GM10248 (cell line): ENCODE results near the gene TSPAN31.

Source experiments
- CTCF ChIA-PET: fragments of 300-600 bp; sonication (Branson Sonifier 250); formaldehyde crosslinking; extraction: SDS; loops from one replicate; lab custom pipeline; 2021; ENCODE audit warnings: antibody characterized with exemption; lab: Yijun Ruan, JAX
- POLR2A ChIA-PET: fragments of 350-650 bp; sonication (Branson Sonifier 250); formaldehyde crosslinking; extraction: SDS; loops from one replicate; lab custom pipeline; 2020; ENCODE audit warnings: antibody characterized with exemption; lab: Yijun Ruan, JAX
- DNase-seq: peaks from one replicate; pipeline ENCODE4 v3.0.0; 2012; ENCODE audit errors: extremely low spot score
- TF ChIP-seq, protein P1 (sequence below): IDR thresholded peaks from 2 replicates; pipeline ENCODE4 v1.5.1; 2012; ENCODE audit warnings: mild to moderate bottlenecking, low read depth; ENCODE audit errors: extremely low read depth, missing control alignments, control extremely low read depth

The TSPAN31 gene

DNA sequence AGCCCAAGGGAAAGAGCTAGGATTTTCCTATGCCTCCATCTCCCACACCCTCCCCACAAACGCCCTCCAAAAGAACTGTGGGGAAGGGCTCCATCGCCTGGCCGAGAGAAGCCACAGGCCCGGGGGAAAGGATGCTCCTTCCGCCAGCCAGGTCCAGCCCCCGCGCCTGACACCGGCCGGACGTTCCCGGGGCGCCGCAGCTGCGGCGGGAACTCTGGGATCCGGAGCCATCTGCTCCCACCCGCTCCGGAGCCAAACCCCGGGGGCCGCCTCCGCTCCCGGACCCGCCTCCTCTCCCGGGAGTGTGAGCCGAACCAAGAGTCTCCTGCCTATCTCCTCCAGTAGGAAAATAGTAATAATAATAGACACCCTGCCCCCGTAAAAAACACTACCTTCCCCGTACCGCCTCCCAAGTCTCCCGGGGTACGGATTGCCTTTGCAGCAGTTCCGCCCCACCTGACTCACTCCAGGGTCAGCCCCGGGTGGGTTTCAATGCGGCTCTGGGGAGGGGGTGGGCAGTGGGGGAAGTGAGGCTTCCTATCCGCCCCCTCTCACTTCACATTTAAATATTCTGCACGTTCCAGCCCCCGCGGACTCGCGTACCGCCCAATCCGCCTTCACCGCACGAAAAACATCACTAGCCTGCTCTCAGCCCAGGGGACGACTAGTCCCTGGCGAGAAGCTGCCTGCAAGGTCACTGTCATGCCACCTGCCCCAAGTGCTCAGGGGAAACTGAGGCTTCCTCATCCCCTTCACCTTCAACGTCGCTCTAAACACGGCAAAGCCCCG is 8.7 kb upstream of the TSPAN31 start:
- ChIA-PET CTCF (interaction anchor here (1.3 to 3.4 kb wide), 3 partner anchors 10 to 153 kb away, joined by 3 to 12 read pairs (median 5); partner anchors contain the start of gene OS9), POLR2A (no interaction called here)
- TF ChIP-seq, protein P1, sequence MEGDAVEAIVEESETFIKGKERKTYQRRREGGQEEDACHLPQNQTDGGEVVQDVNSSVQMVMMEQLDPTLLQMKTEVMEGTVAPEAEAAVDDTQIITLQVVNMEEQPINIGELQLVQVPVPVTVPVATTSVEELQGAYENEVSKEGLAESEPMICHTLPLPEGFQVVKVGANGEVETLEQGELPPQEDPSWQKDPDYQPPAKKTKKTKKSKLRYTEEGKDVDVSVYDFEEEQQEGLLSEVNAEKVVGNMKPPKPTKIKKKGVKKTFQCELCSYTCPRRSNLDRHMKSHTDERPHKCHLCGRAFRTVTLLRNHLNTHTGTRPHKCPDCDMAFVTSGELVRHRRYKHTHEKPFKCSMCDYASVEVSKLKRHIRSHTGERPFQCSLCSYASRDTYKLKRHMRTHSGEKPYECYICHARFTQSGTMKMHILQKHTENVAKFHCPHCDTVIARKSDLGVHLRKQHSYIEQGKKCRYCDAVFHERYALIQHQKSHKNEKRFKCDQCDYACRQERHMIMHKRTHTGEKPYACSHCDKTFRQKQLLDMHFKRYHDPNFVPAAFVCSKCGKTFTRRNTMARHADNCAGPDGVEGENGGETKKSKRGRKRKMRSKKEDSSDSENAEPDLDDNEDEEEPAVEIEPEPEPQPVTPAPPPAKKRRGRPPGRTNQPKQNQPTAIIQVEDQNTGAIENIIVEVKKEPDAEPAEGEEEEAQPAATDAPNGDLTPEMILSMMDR = no peak
- DNase-seq = no peak

DNA sequence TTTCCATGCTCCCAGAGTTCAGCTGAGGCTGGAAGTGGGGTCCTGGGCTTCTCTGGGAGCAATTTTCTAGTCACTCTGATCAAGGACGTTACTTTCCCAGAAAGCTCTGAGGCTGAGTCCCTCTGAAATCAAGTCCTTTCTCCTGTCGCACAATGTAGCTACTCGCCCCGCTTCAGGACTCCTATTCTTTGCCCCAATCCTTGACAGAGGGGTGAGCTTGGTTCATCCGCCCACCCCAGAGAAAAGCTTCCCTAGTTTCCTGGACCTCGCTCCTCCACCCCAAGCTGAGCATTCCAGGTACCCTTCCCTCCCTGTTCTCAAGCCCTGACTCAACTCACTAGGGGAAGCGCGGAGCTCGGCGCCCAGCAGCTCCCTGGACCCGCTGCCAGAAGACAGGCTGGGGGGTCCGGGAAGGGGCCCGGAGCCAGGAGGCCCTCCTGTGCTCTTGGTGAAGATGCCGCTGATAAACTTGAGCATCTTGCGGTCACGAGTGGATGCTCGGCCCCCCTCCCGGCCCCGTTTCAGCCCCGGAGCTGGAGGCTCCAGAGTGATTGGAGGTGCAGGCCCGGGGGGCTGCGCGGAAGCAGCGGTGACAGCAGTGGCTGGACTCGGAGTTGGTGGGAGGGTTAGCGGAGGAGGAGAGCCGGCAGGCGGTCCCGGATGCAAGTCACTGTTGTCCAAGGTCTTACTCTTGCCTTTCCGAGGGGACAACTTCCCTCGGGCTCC is 7.9 kb upstream of the TSPAN31 start:
- DNase-seq = no peak
- TF ChIP-seq, protein P1 = no peak
- CTCF ChIA-PET = interaction anchor here (3.4 kb wide), 1 partner anchor 154 kb away, joined by 12 read pairs; no protein-coding TSS in a partner anchor
- POLR2A ChIA-PET = no interaction called here

DNA sequence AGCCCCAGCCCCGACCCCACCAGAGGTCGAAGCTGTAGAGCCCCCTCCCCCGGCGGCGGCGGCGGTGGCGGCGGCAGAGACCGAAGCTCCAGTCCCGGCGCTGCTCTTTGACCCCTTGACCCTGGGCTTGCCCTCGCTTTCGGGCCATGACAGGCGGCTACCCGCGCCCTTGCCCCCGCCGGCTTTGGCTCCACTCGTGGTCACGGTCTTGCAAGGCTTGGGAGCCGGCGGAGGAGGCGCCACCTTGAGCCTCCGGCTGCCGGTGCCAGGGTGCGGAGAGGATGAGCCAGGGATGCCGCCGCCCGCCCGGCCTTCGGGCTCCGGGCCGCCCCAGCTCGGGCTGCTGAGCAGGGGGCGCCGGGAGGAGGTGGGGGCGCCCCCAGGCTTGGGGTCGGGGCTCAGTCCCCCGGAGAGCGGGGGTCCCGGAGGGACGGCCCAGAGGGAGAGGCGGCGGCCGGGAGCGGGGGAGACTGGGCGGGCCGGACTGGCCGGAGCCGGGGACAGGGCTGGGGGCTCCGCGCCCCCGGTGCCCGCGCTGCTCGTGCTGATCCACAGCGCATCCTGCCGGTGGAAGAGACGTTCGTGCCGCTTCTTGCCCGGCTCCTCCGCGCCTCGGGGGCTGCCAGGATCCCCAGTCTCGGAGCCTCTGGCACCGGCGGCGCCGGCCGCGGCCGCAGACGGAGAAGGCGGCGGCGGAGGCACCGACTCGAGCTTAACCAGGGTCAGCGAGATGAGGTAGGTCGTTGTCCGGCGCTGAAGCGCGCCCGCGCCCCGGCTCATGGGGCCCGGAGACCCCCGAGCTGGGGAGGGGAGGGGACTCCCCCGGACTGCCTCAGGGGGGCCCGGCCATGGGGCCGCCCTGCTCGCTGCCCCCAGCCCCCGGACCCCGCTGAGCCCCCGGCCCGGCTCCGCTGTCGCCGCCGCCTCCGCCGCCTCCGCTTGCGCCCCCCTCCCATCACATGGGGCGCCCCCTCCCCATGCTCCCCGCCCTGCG is 7.1 kb upstream of the TSPAN31 start:
- DNase-seq = no peak
- TF ChIP-seq, protein P1 = no peak
- ChIA-PET POLR2A (no interaction called here), CTCF (interaction anchor here (3.4 kb wide), 1 partner anchor 154 kb away, joined by 12 read pairs; no protein-coding TSS in a partner anchor)

DNA sequence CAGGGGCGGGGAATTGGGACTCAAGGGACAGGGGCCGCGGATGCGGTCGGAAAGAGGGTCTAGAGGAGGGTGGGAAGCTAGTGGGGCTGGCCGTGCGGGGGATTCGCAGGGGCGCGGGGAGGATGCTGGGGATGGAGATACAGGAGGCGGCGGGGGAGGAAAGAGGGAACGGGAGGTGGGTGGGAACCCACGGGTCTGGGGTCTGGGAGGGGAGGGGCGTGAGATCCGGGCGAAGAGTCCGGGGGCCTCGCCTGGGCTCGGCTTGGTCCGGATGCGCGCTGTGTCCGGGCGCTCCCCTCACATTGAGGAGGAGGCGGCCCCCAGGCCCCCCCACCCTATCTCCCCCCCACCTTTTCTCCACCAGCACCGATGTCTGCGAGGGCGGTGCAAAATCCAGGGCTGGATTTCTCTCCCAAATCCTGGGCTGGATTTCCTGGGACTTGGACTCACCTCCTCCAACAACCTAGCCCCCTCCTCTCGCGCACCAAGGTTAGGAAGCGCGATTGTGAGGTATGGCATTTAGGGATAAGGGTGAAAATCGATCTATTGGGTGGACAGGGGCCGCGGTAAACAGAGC is 6.1 kb upstream of the TSPAN31 start, which contains the start of gene AGAP2:
AGAP2 (minus strand) TSS at position 82 of the 577 bp plus-strand sequence. CDS start 496 bp downstream, outside the sequence.
- no peak for DNase-seq
- CTCF ChIA-PET = no interaction called here
- POLR2A ChIA-PET = no interaction called here
- TF ChIP-seq, protein P1 = no peak

DNA sequence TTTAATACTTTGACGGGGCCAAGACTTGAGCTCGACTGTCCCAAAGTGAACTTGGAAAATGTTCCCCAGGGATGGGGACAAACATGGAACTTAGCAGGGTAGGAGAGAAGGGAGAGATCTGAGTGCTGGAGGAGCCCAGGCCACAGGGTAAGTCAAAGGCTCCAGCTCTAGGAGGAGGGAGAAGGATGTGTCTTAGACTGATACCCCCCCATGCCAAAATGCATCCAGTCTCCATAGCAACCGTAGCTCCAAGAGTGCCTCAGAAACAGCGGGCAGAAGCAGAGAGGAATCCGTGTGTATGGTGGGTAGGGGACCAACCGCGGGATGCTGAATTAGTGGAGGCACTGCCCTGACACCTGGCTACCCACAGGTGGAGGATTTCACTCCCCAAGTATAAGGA is 5.5 kb upstream of the TSPAN31 start:
- TF ChIP-seq, protein P1 = no peak
- CTCF ChIA-PET = interaction anchor here (2.9 kb wide), 1 partner anchor 20 kb away, joined by 9 read pairs; no protein-coding TSS in a partner anchor
- POLR2A ChIA-PET = no interaction called here
- no peak for DNase-seq
